ENCODE data around the gene MEX3A. TPM values are rescaled to one million over a fixed set of nuclear protein-coding genes. Genes with fewer than 3 reads are reported as not detected.

The MEX3A gene
- total RNA-seq, 4 donors from 2014 or later, result 0.56 to 0.96 (median 0.66) TPM

DNA sequence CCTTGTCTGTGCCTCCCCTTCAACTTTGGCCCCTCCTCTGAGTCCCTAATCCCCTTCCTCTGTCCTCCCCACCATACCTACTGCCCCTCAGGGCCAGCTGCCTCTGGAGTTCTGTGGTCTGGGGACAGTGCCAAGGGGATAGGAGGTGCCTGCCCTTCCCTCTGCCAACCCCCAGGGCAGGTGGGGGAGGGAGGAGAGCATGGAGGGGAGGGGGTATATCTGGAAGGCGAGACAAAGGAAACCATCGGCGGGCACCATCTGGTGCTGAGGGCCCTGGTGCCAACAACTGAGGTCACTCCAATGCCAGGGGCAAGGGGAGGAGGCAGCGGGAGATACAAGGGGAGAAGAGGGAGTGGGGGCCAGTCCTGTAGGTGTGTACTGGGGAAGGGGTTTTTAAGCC lies 11.7 kb downstream of the MEX3A start:
- TF ChIP-seq, protein P1, sequence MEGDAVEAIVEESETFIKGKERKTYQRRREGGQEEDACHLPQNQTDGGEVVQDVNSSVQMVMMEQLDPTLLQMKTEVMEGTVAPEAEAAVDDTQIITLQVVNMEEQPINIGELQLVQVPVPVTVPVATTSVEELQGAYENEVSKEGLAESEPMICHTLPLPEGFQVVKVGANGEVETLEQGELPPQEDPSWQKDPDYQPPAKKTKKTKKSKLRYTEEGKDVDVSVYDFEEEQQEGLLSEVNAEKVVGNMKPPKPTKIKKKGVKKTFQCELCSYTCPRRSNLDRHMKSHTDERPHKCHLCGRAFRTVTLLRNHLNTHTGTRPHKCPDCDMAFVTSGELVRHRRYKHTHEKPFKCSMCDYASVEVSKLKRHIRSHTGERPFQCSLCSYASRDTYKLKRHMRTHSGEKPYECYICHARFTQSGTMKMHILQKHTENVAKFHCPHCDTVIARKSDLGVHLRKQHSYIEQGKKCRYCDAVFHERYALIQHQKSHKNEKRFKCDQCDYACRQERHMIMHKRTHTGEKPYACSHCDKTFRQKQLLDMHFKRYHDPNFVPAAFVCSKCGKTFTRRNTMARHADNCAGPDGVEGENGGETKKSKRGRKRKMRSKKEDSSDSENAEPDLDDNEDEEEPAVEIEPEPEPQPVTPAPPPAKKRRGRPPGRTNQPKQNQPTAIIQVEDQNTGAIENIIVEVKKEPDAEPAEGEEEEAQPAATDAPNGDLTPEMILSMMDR (IDR thresholded peaks at IDR 0.05), result no peak
- DNase-seq (ENCODE audit: low spot score) (no peak), ATAC-seq (ENCODE audit: low FRiP score) (no peak)

DNA sequence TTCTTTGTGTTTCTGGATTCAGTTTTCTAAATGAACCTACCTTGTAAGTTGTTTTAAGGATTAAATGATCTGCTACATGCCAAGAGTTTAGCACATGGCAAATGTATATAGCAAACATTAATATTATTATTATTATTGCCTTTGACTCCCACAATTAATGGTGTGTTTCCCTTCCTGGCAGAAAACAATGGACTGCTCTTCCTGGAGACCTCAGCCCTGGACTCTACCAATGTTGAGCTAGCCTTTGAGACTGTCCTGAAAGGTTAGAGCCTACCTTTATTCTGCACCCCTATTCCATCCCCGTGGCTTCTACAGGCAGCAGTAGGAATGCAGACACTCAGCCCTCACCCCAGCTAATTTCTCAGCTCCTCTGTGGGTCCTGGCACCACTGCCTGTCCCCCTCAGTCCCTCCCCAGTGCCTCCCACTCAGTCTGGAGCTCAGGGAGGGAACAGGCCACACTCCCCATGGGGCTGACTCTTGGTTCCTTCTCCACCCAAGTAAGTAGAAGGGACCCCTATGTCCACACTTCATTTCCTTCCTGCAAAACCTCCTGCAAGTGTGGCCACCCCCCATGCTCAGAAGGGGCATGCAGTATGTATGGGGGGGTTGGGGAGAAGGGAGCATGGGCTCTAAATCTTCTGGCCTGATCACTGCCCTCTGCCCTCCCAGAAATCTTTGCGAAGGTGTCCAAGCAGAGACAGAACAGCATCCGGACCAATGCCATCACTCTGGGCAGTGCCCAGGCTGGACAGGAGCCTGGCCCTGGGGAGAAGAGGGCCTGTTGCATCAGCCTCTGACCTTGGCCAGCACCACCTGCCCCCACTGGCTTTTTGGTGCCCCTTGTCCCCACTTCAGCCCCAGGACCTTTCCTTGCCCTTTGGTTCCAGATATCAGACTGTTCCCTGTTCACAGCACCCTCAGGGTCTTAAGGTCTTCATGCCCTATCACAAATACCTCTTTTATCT lies 12.5 kb downstream of the MEX3A start:
- DNase-seq (ENCODE audit: low spot score), result no peak
- ATAC-seq (ENCODE audit: low FRiP score), result no peak
- TF ChIP-seq, protein P1 (IDR thresholded peaks at IDR 0.05), result no peak

DNA sequence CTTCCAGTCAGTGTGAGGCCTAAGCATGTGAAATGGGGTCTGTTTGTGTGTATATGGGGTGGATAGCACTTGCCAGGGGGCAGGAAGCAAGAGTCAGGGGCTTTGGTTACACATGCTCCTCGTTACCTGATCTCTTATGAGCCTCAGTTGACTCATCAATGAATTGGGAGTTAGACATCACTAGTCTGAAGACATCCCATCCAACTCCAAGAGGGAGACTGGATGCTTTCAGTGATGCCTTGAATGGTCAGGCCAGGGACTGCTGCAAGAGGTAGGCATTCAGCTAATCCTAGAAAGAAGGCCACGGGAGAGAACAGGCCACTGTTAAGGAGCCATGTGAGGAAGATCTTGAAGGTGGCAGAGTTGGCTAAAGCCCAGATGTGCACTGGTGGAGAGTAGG lies 15.0 kb downstream of the MEX3A start:
- ATAC-seq (ENCODE audit: low FRiP score) (no peak), DNase-seq (ENCODE audit: low spot score) (no peak)
- TF ChIP-seq, protein P1 (IDR thresholded peaks at IDR 0.05), result no peak

DNA sequence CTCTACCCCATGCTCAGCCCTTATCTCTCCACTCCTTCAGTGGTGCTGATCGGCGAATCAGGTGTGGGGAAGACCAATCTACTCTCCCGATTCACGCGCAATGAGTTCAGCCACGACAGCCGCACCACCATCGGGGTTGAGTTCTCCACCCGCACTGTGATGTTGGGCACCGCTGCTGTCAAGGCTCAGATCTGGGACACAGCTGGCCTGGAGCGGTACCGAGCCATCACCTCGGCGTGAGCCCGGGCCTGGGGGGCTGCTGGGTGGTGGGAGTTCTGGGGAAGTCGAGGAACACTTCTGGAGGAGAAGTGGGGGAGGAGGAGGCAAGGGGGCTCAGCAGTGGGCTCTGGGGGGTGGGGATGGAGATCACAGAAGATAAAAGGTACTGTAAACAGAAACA lies 16.4 kb downstream of the MEX3A start:
- ATAC-seq (ENCODE audit: low FRiP score), result no peak
- DNase-seq (ENCODE audit: low spot score), result no peak
- TF ChIP-seq, protein P1 (IDR thresholded peaks at IDR 0.05), result no peak

DNA sequence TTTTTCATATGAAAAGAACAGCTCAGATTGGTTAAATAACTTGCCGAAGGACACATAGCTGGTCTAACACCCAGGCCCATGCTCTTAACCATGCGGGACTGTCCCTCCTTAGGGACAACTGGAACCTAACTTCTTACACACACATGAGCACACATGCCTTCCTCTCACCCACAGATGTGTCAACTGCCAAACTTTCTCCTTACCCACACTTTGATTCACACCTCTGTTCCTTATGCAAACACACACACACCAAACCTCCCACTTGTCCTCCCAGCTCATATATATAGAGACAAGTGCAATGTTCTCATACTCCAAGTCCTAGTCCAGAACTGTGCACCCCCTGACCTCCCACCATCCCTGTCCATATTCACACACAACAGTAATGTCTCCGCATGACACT lies 17.1 kb downstream of the MEX3A start:
- DNase-seq (ENCODE audit: low spot score), result no peak
- ATAC-seq (ENCODE audit: low FRiP score), result no peak
- TF ChIP-seq, protein P1 (IDR thresholded peaks at IDR 0.05), result no peak

DNA sequence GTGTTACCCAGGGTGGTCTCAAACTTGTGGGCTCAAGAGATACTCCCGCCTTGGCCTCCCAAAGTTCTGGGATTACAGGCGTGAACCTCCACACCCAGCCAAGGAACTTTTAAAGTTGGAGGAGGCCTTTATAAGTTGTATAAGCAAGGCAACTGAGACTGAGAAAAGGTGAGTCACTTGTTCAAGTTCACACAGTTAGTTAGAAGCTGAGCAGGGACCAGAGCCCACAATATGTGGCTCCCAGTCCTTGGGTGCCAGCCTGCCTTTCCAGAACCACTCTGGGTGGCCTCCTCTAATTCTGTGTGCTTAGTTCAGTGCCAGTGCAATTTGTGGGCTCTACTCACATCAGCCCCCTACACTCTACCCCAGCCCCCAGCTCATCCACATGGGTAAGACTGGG lies 17.6 kb downstream of the MEX3A start:
- TF ChIP-seq, protein P1 (IDR thresholded peaks at IDR 0.05), result no peak
- DNase-seq (ENCODE audit: low spot score), result no peak

DNA sequence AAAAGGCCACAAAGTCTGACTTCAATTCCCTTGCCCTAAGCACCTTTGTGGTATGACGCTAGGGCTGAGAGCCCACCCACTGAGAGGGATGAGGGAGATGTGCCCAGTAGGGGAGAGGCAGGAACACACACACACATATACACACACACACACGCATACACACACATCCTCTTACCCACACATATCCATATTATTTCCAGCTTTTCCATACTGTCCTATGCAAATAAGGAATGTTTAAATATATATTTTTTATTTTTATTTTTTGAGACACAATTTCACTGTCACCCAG lies 18.3 kb downstream of the MEX3A start:
- DNase-seq (ENCODE audit: low spot score) (no peak), ATAC-seq (ENCODE audit: low FRiP score) (no peak)
- TF ChIP-seq, protein P1 (IDR thresholded peaks at IDR 0.05), result no peak

More for the DNA sequence above, 17.6 kb downstream of the MEX3A start:
- no peak for ATAC-seq (ENCODE audit: low FRiP score)
